NCI-H446 treated with DMSO at 0.1 percent for 48 hours (cell line): ENCODE results near the gene DIP2B.
"Not testable (repeated sequence)": the region's sequence is repeated elsewhere in the genome, so short reads cannot be mapped to it uniquely, and the experiment has no call there.

Experiments used
- DNase-seq: peaks from one replicate; lab custom pipeline; 2025; lab: John Stamatoyannopoulos, UW

Gene DIP2B

DNA sequence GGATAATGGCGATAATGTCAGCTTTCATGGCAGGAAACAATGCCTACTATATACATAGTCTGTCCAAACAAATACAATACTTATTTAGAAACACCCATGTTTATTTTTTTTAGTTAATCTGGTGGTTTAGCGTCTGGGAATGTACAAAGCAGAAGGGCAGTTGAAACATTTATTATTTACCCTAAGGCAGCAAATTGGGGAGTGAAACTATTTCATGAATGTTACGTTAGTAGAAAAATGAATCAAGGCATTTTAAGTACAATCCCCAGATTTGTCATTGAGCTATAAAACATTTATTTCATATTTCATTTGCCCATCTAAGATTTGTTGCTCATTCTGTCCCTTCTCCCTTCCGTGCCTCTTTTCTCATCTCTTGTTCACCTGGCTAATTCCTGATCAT lies 172.0 kb downstream of the DIP2B start:
- no peak for DNase-seq

DNA sequence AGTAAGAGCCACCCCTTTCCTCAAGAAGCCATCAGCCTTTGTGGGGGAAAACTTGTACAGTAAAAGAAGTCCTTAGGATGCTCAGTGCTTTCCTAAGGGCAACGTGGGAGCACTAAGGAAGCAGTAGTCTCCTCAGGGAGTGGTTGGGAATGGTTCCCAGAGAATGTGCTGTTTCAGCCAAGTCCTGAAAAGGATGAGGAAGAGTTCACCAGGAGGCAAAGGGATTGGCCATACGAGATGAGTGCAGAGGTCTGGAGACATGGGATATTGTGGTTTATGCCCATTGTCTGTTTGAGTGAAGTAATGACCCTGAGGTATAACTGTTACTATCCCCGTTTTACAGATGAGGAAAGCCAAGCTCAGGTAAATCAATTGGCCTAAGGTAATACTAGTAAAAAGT lies 173.1 kb downstream of the DIP2B start:
- no peak for DNase-seq

DNA sequence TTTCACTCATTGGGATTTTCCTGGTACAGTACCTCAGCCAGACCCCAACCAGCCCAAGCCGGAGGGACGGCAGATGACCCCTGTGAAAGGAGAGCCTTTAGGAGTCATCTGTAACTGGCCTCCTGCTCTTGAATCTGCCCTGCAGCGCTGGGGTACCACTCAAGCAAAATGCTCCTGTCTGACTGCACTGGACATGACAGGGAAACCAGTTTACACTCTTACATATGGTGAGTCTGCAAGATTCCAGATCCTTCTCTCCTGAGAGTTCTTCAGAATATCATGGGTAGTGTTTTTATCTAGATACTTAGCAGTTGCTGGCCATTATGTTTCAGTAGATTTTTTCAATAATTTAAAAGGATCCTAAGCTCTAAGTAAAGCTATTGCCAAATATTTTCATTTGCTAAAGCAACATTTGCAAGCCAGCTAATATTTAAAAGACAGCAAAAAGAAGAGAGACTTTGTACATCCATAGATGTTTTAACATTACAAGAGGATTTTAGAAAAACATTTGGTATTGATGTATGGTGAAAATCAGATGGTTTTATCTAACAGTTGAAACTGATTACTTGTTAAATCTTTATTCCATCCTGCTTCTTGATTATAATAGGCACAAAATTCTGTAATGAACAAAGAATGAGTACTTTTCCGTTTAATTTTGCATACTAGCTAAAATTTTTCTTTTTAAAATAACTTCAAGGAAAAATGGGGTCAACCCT lies 174.0 kb downstream of the DIP2B start:
- no peak for DNase-seq

DNA sequence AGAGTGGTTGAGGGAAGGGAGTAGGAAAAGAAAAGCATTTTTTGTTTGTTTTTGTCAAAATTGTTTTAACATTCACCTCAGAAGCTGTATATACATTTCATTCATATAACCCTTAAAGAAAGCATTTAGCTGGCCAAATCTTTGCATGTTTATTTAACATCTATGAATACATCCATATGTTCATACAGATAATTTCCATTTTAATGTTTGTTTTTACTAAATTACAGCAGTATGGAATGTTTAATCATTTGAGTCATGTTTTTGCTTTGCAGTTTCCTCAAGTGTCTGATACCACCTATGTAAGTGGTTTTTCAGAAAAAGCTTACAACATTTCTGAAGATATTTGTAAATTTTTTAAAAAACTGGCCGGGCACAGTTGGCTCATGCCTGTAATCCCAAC lies 174.8 kb downstream of the DIP2B start:
- DNase-seq: no peak

DNA sequence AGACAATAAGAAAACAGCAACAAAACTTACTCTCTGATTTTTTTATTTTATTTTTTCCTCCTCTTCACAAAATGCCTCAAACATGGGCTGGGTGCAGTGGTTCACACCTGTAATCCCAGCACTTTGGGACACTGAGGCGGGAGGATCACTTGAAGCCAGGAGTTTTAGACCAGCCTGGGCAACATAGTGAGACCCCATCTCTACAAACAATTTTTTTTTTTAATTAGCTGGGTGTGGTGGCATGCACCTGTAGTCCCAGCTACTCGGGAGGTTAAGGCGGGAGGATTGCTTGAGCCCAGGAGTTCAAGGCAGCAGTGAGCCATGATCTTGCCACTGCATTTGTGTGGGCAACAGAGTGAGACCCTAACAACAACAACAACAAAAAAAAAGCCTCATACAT lies 176.3 kb downstream of the DIP2B start:
- DNase-seq: not testable (repeated sequence)

DNA sequence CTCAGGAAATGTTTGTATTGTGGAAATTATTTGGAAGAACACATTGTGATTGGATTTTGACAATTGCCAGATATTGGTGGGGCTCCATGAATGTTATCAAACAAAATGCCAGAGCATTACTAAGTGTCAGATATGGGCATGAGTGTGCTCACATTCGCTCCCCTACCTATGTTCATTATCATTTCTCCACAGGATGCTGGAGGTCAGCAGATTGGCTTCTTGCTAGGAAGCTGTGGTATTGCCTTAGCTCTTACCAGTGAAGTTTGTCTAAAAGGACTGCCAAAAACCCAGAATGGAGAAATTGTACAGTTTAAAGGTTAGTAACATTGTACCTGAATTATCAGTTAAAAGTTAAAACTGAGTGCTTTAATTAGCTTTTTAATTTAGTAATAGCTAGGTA lies 180.9 kb downstream of the DIP2B start:
- DNase-seq: no peak

DNA sequence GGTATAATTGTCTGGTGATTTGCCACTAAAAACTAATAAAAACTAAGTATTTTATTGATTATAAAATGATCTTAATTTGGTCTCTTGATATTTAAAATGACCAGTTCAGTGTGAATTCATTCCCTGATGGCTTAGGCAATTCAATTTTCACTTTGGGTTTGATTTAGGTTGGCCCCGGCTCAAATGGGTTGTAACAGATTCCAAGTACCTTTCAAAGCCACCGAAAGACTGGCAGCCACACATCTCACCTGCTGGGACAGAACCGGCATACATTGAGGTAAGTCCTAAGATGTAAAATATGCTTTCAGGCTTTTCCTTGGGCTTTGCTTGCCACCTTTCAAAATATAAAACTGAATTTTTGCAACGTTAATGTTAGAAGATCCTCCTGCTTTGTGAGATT lies 181.6 kb downstream of the DIP2B start:
- no peak for DNase-seq

DNA sequence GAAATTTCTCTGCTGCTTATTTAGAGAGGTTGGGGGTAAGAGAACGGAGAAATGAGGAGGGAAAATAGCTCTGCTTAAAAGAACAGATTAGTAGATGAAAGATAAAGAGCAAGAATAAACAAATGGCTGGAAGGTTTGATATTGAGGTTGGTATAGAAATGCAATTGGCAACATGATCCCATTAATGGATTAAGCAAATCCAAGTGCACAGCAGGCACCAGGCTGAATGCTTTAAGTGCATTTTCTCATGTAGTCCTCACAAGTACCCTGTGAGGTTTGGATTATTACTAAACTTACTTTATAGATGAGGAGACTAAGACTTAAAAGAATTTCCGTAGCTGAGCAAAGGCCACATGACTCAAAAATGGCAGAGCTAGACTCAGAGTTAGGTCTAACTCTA lies 182.2 kb downstream of the DIP2B start:
- DNase-seq: no peak

DNA sequence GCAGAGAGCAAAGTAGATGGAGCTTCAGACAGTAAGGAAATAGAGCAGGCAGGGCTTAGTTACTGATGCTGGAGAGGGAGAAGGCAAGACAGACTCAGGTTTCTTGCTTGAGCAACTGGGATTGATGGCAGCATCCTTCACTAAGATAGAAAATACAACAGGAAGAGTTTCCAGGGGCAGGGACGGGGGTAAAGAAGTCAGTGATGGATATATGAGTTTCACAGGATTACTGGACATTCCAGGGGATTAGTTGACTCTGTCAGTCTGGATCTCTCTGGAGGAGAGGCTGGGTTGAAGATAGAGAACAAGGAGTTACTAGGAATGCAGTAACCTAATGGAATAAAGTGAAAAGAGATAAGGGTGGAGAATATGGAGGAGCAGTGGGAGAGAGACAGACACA lies 184.7 kb downstream of the DIP2B start:
- no peak for DNase-seq

DNA sequence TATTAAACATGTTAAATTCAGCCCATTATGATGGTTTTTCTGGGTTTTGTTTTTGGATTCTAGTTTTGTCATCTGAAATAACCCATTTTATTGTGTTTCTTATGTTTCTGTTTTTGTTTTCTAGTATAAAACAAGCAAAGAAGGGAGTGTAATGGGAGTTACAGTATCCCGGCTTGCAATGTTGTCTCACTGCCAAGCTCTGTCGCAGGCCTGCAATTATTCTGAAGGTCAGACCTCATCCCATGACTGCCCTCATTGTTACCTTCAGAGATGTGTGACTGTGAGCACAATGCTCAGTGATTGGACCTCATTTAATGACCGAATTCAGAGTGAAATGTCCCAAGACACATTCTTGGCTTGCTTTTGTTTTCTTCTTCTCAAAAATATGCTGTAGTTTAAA lies 186.1 kb downstream of the DIP2B start:
- no peak for DNase-seq

DNA sequence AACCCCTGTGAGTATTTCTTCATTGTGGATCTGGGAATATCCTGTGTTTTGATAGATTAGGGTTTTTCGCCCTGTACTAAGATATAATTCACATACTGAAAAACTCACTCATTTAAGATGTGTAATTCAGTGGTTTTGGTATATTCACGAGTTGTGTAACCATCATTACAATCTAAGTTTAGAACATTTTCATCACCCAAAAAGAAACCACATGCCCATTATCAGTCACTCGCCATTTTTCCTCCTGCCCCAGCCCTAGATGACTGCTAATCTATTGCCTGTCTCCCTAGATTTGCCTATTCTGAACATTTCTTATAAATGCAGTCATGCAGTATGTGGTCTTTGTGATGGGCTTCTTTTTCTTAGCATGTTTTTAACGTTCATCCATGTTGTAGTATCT lies 191.2 kb downstream of the DIP2B start:
- no peak for DNase-seq

DNA sequence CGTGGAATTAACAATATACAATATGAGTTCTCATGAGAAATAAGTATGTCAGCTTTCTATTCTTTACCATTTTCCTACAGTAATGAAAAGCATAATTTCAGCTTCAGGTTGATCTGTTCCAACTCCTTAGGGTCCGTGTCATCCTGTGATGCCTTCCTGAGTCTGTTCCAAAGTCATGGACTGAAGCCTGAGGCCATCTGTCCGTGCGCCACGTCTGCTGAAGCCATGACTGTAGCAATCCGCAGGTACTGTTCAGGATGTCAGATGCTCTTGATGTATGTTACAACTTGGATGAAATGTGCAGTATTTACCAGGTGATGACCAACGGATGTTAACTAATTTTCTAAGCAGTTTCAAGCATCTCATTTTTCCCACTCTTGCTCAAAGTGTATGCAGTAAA lies 192.1 kb downstream of the DIP2B start:
- no peak for DNase-seq

DNA sequence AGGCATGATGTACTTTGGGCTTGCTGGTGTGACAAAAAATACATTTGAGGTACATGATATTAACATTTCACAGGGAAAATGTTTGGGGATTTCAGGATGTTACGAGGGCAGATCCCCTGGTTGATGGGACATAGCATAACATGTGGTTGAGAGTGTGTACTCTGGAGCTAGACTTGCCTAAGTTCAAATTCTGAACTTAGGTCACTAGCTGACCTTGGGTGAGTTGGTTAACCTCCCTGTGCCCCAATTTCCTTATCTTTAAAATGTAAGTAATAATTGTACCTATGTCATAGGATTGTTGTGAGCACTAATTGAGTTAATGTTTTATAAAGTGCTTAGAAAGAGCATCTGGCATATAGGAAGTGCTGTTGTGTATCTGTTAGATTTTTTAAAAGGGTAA lies 194.4 kb downstream of the DIP2B start:
- DNase-seq: no peak

DNA sequence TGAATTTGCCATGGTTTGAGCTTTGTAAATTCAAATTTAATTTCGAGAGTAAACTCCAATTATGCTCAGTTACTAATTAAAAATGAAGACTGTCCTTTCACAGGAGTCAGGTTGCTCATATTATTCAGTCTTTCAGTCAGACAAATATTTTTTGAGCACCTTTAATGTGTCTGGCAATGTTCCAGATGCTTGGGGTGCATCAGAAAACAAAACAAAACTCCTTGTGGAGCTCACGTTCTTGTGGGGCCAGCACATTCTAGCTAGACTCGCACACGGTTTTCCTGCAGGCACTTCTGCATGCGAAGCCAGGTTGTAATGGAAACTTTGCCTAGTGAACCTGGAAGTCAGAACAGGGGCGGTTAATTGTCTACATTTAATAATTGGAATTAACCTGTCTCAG lies 195.2 kb downstream of the DIP2B start:
- no peak for DNase-seq

DNA sequence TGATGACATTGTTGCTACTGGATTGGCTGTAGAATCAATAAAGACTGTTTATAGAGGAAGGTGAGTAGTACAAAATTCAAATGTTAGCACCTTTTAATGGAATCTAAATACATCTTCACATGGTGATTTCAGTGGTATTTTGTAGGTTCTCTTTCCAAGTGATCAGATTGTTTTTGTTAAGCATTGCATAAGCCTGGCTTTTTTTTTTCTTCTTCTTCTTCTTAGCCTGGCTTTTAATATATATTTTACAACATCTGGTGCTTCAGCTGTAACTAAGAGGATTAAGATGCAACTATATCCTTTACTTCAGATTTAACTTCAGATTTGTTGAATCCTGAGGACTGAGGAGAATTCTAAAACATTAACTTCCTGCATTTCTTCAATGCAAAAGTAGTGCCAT lies 201.8 kb downstream of the DIP2B start:
- no peak for DNase-seq

DNA sequence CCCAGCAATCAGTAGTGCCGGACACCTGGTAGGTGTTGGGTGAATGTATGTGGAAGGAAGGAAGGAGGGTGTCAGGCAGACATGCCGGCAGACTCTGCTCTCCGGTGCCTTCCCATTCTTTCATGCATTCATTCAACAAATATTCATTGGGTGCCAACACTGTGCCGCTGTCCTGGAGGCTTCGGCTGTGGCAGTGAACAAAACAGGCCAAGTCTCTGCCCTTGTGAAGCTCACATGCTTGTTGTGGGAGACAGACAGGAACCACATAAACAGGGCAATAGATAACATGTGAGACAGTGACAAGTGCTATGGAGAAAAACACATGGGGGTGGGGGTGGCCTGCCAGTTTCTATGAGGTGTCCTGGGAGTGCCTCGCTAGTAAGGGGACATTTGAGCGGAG lies 202.6 kb downstream of the DIP2B start:
- DNase-seq: no peak

DNA sequence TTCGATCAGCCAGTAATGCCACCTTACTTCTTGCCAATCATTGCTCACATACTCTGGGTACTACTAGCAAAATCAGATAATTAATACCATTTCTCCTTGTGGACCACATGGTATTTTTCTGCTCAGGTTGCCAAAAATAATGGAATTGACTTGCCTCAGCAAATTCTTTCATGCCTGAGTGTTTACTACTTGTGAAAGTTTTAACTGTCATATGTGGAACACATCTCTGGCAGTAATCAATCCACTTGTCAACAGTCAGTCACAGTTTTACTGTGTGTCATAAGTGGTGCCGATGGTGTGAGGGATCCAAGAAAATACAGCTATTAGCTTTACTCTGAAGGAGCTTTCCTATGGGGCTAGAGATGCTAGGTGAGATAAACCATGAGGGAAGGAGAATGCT lies 203.8 kb downstream of the DIP2B start:
- DNase-seq: peak; percentile 42

DNA sequence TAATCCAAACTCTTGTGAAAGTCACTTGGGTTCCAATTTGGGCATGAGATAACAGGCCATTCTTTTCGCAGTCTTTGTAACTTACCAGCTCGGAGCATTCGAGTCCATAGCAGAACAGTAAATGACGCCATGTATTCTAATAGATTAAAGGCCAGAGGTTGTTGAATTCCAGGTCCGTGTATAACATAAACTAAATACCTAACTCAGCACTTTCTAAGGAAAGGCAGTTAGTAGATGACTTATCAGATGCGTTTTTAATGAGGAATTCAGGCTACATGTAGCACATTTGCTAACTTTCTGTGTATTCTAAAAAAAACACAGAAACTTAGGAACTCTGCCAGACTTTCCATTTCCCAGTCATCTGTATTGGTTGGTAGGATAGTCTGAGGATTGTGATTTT lies 206.3 kb downstream of the DIP2B start:
- DNase-seq: no peak

DNA sequence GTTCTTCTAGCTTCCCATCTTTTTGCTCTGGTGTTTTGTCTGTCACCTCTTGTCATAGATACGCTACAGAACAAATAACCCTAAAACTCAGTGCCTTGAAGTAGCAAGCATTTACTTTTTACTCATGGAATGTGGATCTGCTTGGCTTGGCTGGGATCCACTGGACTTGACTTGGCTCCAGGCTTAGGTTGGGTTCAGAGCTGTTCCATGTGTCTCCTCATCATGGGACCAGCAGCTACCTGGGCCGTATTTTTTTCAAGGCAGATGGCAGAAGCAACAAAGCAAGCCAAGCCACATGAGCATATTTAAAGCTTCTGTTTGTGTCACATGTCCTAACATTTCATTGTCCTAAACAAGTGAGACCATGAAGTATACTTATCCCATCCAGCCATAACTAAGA lies 210.4 kb downstream of the DIP2B start:
- no peak for DNase-seq

DNA sequence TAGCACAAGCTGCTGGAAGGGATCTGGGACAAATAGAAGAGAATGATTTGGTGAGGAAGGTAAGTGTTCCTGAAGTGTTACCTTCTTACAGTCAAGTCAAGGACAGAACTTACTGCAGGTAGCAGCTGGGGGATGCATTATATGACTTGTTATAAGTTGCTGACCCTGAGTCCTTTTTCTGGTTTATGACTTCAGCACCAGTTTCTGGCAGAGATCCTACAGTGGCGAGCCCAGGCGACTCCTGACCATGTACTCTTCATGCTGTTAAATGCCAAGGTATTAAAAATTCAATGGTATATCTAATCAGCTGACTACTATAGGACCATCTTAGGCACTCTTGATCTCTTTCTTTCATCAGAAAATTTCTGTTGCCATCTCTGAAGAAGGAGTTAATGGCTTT lies 214.0 kb downstream of the DIP2B start:
- no peak for DNase-seq

DNA sequence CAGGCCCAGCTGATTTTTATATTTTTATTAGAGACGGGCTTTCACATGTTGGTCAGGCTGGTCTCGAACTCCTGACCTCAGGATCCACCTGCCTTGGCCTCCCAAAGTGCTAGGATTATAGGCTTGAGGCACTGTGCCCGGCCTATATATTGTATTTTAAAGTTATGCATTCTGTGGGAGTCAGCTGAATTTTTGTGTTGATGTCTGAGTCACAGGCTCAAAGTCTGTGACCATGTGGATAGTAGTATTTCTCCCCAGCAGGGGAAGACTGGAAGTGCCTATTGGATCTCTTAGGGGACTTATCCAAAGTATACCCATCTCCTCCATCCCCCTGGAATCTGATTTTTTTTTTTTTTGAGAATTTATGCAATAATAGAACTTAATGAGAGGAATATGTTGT lies 215.3 kb downstream of the DIP2B start:
- no peak for DNase-seq

DNA sequence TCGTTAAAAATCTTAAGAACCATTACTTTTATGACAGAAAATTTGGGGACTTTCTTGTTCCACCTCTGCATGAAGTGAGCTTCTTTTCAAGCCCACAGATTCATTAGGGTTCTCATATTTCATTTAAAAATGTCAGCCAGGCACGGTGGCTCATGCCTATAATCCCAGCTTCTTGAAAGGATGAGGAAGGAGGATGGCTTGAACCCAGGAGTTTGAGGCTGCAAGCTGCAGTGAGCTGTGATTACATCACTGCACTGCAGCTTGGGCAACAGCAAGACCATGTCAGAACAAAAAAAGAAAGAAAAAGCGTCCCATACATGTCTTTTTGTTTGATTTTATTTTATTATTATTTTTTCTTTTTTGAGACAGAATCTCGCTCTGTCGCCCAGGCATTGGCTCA lies 215.7 kb downstream of the DIP2B start:
- no peak for DNase-seq

DNA sequence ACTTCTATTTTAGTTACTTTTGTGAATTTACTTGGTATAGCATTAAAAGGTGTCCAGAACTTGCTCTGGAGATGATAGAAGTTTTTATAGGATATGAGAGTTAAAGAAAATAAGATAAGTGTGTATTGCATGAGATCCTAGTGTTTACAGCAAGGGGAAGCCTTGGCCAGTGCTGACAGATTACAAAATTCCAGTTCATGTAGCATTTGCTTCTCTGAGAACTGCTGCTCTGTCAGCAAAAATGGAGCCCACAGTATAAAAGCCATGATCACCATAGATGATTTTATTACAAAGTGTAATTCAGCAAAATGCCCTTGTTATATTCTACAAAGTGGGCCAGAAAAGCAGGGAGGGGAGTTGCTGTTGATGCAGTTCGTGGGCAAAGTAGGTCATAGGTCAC lies 219.1 kb downstream of the DIP2B start:
- no peak for DNase-seq

DNA sequence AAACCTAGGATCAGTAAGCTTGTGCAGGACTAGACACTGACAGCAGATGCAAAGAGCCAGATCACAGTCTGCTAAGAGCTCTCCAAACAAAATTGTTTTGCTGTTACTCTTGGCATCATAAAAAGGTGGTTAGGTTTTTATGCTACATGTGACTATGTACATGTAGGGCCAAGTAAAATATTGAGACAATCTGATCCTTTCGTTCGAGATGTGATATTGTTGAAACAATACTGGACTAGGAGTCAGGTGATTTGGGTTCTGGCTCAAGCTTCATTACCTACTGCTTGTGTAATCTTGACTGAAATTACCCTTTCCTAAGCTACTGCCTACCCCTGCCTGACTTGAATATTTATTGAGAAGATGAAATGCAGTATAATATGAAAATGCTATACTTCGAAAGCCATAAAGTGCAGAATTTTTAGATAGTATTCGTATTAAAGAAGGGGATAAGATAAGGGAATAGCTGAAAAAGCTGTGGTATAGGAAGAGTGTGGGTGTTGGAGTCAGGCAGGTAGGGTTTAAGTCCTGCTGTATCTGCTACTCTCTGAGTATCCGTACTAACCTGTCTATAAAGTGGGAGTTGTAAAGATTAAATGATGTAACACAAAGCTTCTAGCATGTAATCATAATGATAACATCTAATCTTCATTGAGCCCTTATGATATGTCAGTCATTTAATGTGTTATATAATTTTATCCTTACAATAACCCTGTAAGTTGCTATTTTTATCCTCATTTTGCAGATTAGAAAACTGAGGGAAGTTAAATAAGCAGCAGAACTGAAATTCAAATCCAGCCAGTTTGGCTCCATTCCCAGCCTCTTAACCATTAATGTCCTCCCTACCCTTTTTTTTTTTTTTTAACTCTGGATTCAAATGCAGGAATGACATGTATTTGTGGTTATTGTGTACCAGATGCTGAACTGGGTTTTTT lies 220.5 kb downstream of the DIP2B start:
- DNase-seq: no peak
